Natural killer cell treated with Interleukin-12 subunit alpha and Interleukin-12 subunit beta and Interleukin-15 and Interleukin-18, amount 100 ng/mL, for 72 hours (primary cell): Measurements from ENCODE around the gene RPTOR. TPM values are rescaled to one million over a fixed set of nuclear protein-coding genes. Genes with fewer than 3 reads are reported as not detected.

ENCODE experiments used
- ATAC-seq, 2 donors: fragments of 150-1000 bp; cut with Tn5 transposase in 1 of 2; sonication (Bioruptor Pico), chemical (Tn5 transposase) in 1 of 2; 2 replicates each; pipeline ENCODE4 v1.10.0; 2021
- DNase-seq: peaks from one replicate; pipeline ENCODE4 v3.0.0; 2022; ENCODE audit warnings: low spot score
- H3K27ac Mint-ChIP-seq, 2 donors: 1 replicate in 1 of 2; 2 replicates in 1 of 2; pipeline ENCODE4 v1.8.0; 2022; ENCODE audit warnings: mixed read lengths in 2 of 2, mild to moderate bottlenecking in 1 of 2, moderate library complexity in 1 of 2
- H3K27me3 Mint-ChIP-seq, 2 donors: 1 replicate in 1 of 2; 2 replicates in 1 of 2; pipeline ENCODE4 v1.8.0; 2022; ENCODE audit warnings: mixed read lengths in 2 of 2
- H3K36me3 Mint-ChIP-seq: one replicate; pipeline ENCODE4 v1.8.0; 2022; ENCODE audit warnings: mixed read lengths
- H3K4me1 Mint-ChIP-seq, 2 donors: 1 replicate in 1 of 2; 2 replicates in 1 of 2; pipeline ENCODE4 v1.8.0; 2022; ENCODE audit warnings: low read depth in 2 of 2, mixed read lengths in 2 of 2, mild to moderate bottlenecking in 1 of 2
- H3K4me3 Mint-ChIP-seq: one replicate; pipeline ENCODE4 v1.8.0; 2022; ENCODE audit warnings: mixed read lengths
- H3K9me3 Mint-ChIP-seq: 2 replicates; pipeline ENCODE4 v1.8.0; 2022; ENCODE audit warnings: mixed read lengths
- total RNA-seq, 2 donors: library from RNA; stranded (reverse); gene quantifications; one replicate each; pipeline ENCODE4 v1.2.3, GENCODE V29; 2022

Gene RPTOR
- total RNA-seq, 2 donors from 2014 or later: 44.1 to 92.4 TPM

DNA sequence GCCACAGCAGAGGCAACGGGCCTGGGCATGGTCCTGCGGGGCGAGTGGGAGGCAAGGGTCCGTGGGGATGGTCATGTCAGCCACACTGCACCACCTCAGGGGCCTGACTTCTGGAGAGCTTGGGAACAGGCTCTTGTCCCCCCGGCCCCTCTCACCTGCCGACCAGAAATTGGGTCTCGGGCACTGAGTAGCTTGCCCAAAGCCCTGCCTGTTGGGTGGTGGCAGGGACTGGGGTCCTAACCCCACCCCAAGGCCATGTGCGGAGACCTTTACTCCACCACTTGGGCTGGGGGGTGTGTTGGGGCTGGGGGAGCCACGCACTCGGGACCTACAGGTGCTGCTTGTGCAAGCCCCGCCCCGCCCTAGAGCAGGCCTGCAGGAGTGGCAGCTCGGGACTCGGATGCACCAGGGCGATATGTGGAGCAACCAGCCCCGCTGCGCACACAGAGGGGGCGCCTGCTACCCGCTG is 422.8 kb downstream of the RPTOR start:
- no peak overlapping the region for H3K27ac Mint-ChIP-seq
- no peaks in the 10 kb centered on the region for H3K9me3 Mint-ChIP-seq
- H3K36me3 Mint-ChIP-seq: no peaks in the 10 kb centered on the region

DNA sequence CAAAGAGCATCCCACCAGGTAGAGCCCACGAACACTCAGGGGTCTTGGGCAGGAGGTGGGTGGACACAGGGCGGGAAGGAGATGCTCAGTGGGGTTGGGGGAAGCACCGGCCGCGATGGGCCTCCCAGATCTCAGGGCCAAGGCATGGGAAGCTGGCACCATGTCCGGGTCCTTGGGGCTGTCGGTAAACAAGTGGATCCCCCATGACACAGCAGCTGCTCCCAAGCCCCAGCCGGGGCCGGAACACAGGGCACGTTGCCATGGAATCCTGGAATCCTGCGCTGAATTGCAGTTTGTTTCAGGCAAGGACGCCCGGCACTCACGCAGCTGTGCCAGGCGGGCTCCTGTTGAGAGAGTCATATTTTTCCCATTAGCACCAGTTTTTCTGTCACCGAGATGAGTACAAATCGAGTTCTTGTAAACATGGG is 424.0 kb downstream of the RPTOR start:
- Mint-ChIP-seq H3K27ac (no peak overlapping the region), H3K9me3 (no peaks in the 10 kb centered on the region), H3K4me3 (no peak overlapping the region), H3K4me1 (peaks cover 0 to 5% of the 10 kb centered on the region in 2 donors), H3K36me3 (no peaks in the 10 kb centered on the region), H3K27me3 (no peaks in the 10 kb centered on the region)
- no peak for DNase-seq
- ATAC-seq: no peak

More for the DNA sequence above, 422.8 kb downstream of the RPTOR start:
- ATAC-seq (no peak), DNase-seq (no peak)
- Mint-ChIP-seq H3K4me3 (no peak overlapping the region), H3K4me1 (peaks cover 0 to 5% of the 10 kb centered on the region in 2 donors), H3K27me3 (no peaks in the 10 kb centered on the region)

DNA sequence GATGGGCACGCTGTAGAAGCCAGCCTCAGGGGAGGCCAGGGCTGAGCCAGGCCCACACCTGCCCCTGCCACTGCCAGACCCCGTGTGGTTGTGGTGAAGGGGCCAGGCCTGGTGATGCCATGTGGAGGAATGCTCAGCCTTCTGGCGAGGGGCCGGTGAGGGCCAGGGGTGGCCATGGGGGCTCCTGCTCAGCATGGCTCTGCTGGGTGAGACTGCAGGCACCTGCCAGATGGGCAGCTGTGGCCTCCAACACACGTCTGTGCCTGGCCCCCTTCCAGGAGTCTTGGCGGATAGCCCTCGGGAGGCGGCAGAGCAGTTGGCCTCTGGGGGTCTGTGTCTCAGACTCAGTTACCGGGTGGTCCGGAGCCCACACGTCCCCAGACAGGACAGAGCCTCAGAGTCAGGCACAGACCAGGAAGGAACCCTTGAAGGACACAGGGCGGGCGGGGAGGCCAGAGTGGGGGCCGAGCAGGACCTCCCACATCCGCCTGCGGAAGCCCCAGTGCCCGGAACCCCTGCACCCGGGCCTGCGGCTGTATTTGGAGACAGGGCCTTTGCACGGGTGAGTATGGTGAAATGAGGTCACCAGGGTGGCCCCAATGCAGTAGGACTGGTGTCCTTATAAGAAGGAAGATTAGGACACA is 424.5 kb downstream of the RPTOR start:
- Mint-ChIP-seq H3K4me3 (no peak overlapping the region), H3K4me1 (peaks cover 0 to 5% of the 10 kb centered on the region in 2 donors), H3K9me3 (no peaks in the 10 kb centered on the region), H3K27ac (no peak overlapping the region), H3K36me3 (no peaks in the 10 kb centered on the region), H3K27me3 (no peaks in the 10 kb centered on the region)
- peak; percentile 37 to 61 for ATAC-seq
- DNase-seq: no peak

DNA sequence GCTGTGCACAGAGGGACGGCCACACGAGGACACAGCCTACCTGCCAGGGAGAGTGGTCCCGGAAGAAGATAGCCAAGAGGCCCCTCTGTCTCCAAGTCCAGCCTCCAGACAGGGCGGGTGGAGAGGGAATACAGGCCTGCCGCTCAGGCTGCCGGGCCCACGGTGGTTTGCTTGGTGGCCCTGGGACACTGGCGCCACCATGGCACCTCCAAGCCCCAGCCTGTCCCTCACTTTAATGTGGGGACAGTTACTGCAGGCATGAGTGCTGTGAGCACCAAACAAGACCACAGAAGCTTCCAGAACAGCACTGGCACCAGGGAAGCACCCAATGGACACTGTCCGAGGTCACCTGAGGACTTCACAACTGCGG is 425.0 kb downstream of the RPTOR start:
- Mint-ChIP-seq H3K27me3 (peaks cover 0 to 3% of the 10 kb centered on the region in 2 donors), H3K27ac (no peak overlapping the region), H3K4me3 (no peak overlapping the region), H3K36me3 (no peaks in the 10 kb centered on the region), H3K9me3 (no peaks in the 10 kb centered on the region), H3K4me1 (peaks cover 0 to 5% of the 10 kb centered on the region in 2 donors)
- no peak for DNase-seq
- peak in 1 of 2 donors; percentile 29 for ATAC-seq

DNA sequence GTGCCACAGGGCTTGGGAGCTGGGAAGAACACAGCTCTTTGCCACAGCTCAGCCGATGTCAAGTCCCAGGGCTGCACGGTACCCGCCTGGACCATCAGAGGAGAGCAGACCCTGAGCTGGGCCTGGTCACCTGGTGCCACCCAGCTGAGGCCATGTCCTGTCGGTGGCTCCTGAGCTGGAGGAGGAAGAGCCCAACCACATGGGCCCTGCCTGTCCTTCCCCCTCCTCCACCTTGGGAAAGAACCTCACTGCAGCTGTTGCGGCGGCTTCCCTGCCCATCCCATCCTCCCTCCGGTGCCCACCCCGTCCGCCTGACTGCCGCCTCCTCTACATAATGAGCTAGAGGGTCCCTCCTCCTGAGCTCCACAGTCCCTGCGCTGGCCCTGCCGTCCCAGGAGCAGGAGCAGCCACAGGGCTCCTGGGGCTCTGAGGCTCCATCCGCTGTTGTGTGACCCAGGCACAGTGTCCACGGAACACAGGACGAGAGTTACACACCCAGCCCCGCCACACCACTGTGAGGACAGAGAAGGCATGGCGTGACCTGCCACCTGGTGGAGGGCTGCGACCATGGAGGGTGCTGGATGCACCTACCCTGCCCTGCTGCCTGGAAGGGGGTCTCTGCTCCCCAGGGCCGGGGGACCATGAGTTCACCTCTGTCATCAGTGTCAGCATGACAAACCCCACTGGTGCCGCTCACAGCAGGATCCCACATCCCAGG is 425.6 kb downstream of the RPTOR start:
- H3K36me3 Mint-ChIP-seq: no peaks in the 10 kb centered on the region
- no peak for DNase-seq
- H3K4me1 Mint-ChIP-seq: peaks cover 0 to 5% of the 10 kb centered on the region in 2 donors
- H3K4me3 Mint-ChIP-seq: no peak overlapping the region
- ATAC-seq: peak; percentile 50 to 62
- H3K27ac Mint-ChIP-seq: no peak overlapping the region
- H3K27me3 Mint-ChIP-seq: peaks cover 0 to 3% of the 10 kb centered on the region in 2 donors
- no peaks in the 10 kb centered on the region for H3K9me3 Mint-ChIP-seq

DNA sequence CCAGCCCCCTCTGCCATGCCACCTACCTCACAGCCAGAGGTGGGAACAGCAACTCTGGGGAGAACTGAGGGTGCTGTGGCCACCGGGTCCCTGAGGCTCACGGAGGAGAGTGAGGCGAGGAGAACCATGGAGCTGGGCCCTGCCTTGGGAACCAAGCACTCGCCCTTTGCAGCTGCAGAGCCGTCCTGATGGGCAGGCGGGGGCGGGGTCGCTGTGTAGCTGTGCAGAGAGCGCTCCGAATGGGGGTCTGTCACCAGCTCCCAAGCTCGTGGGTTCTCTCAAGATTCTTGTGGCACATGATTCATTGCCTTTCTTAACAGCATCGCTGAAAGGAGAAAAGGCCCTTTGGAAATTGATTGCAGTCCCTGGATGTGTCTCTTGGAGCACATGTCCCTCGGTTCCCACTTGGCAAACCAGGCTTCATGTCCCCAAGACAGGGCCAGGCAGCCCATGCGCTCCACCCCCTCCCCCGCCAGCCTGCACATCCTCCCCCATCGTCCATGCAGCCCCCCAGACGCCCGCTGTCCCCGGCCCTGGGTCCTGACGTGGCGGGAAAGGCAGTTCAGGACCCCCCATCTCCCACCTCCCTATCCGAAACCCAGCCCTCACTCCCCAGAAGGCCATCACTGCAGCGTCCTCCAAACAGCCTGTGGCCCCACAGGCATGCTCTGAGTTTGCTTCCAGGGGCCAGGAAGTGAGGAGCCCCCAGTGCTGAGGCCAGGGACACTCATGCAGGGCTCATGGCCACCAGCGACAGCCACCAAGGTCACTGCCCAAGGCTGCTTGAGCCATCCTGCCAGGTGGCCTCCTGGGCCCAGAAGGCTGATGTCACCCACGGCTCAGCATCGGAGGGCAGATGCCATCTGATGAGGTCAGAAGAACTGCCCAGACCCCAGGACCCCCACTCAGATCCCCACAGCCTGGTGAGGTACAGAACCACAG is 426.4 kb downstream of the RPTOR start:
- ATAC-seq (no peak), DNase-seq (no peak)
- Mint-ChIP-seq H3K27ac (no peak overlapping the region), H3K9me3 (no peaks in the 10 kb centered on the region), H3K36me3 (no peaks in the 10 kb centered on the region), H3K4me1 (peaks cover 0 to 5% of the 10 kb centered on the region in 2 donors), H3K27me3 (peaks cover 0 to 3% of the 10 kb centered on the region in 2 donors), H3K4me3 (no peak overlapping the region)

DNA sequence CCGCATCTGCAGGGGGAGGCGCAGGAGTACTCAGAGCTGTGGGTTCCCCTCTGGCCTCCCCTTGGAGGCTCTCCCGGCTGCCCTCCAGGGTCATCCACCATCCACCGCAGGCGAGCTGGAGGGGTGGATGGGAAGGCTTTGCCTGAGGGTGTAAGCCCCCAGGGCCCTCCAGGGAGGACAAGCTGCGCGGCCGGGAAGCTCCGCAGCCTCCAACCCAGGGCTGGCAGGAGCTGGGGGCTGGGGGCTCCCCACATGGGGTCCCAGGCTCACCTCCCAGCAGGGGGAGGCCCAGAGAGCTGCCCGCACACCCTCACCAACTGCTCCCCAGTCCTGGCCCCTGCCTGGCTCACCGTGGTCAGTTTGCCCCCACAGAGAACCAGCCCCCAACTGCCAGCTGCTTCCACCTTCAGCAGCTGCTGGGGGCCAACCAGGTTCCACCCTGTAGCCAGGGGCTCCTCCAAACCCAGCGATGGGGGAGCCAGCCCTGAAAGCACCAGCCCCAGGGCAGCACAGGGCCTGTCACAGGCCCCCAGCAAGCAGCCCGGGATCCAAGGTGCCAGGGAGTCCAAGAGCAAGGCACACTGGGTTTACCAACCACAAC is 427.2 kb downstream of the RPTOR start:
- peaks cover 0 to 3% of the 10 kb centered on the region in 2 donors for H3K27me3 Mint-ChIP-seq
- DNase-seq (no peak), ATAC-seq (no peak)
- H3K9me3 Mint-ChIP-seq: no peaks in the 10 kb centered on the region
- no peak overlapping the region for H3K4me3 Mint-ChIP-seq
- no peaks in the 10 kb centered on the region for H3K36me3 Mint-ChIP-seq
- H3K4me1 Mint-ChIP-seq: peaks cover 0 to 5% of the 10 kb centered on the region in 2 donors
- no peak overlapping the region for H3K27ac Mint-ChIP-seq

DNA sequence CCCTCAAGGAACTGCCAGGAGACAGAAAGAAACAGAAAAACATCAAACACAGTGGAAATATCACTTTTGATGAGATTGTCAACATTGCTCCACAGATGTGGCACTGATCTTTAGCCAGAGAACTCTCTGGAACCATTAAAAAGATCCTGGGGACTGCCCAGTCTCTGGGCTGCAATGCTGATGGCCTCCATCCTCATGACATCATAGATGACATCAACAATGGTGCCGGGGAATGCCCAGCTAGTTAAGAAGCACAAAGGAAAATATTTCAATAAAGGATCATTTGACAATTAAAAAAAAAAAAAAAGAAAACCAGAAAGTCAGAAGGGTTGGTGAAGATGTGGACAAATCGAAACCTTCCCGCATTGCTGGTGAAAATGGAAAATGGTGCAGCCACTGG is 432.1 kb downstream of the RPTOR start:
- DNase-seq (no peak), ATAC-seq (no peak)
- Mint-ChIP-seq H3K27me3 (peaks cover 11% of the 10 kb centered on the region in 2 donors), H3K27ac (no peak overlapping the region), H3K4me1 (peaks cover 8 to 11% of the 10 kb centered on the region in 2 donors), H3K4me3 (no peak overlapping the region), H3K9me3 (no peaks in the 10 kb centered on the region), H3K36me3 (no peaks in the 10 kb centered on the region)

DNA sequence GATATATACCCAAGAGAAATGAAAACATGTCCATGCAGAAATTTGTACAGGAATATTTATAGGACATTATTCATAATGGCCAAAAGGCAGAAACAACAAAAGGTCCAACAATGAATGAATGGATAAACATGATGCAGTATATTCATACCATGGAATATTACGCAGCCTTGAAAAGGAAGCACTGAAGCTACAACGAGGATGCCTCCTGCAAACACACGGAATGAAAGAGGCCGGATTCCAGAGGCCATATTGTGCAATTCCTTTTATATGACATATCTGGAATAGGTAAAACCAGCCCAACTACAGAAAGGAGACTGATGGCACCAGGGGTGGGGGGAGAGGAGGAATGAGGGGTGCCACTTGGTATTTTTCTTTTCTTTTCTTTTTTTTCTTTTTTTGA is 432.5 kb downstream of the RPTOR start:
- Mint-ChIP-seq H3K4me3 (no peak overlapping the region), H3K27me3 (peaks cover 11% of the 10 kb centered on the region in 2 donors), H3K9me3 (no peaks in the 10 kb centered on the region), H3K4me1 (peaks cover 8 to 11% of the 10 kb centered on the region in 2 donors), H3K36me3 (no peaks in the 10 kb centered on the region), H3K27ac (no peak overlapping the region)
- ATAC-seq (no peak), DNase-seq (no peak)

DNA sequence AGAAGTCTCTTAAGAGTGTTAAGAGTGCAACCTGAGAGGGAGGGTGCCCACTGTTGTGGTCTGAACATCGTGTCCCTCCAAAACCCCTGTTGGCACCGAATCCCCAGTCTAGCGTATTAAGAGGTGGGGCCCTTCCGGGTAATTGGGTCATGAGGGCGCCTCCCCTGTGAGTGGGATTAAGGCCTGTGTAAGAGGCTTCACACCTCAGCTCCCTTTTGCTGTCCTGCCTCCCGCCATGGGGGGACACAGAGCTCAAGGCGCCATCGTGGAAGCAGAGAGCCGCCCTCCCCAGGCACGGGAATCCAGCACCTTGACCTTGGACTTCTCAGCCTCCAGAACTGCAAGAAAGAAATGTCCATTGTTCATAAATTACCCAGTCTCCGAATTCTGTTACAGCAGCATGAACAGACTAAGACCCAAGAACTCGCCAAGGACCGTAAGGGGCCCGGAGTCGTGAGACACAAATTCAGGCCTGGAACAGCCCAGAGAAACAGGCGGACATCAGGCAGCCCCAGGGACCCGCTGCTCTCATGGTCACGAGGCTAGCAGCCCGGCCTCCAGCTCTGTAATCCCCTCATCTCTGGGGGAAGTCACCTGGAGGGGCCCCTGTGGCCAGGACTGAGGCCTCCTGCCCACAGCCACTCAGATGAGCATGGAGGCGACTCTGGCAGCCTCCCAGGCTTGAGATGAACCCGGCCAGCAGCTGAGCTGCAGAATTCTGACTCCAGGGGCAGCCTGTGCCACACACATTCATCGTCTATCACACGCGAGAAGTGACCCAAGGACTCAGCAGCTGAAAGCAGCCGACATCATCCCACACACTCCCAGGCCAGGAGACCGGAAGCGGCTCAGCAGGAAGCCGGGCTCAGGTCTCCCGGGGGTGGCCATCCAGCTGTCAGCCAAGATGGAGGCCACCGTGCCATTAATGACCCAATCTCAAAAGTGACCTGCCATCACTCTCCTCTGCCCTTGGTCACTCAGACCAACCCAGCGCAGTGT is 434.2 kb downstream of the RPTOR start:
- no peak overlapping the region for H3K27ac Mint-ChIP-seq
- DNase-seq (no peak), ATAC-seq (no peak)
- H3K4me3 Mint-ChIP-seq: no peak overlapping the region
- H3K36me3 Mint-ChIP-seq: no peaks in the 10 kb centered on the region
- peaks cover 8 to 11% of the 10 kb centered on the region in 2 donors for H3K4me1 Mint-ChIP-seq
- H3K27me3 Mint-ChIP-seq: peaks cover 11% of the 10 kb centered on the region in 2 donors
- H3K9me3 Mint-ChIP-seq: no peaks in the 10 kb centered on the region

DNA sequence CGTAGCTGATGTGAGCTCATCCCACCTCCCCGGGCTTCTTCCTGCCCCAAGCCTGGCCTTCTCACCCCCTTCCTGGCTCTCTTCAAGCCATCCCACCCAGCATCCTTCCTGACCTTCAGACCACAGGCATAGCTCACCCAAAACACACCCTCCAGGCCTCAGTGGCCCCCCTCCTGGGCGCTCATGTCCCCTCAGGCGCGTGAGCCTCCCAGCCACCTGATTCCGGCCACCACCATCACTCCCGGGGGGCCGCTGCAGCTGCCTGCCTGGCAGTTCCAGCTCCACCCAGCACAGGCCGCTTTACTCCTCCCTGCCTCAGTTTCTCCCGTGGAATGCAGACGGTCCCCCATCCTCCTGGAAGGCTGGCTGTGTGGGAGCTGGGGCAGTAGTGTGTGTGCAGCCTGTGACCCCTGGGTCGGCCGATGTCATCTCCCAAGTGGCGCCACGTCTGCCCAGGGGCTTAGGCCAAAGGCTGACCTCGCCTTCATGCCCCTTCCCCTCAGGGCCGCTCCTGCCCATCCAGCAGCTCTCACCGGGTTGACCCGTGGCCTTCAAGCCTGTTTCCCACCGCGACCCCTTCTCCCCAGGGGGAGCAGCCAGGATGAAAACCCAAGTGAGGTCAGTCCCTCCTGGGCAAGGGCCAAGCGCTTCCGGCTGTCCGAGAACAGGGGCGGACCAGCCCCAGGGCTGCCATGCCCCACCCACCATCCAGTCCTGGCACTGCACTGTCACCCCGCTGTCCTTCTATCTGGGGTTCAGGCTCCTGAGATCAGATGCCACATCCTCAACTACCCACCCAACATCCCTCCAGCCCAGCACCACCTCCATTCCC is 435.1 kb downstream of the RPTOR start:
- H3K9me3 Mint-ChIP-seq: no peaks in the 10 kb centered on the region
- no peak for DNase-seq
- peak overlapping the region in 1 of 2 donors; percentile 7 for H3K27ac Mint-ChIP-seq
- no peak for ATAC-seq
- H3K36me3 Mint-ChIP-seq: no peaks in the 10 kb centered on the region
- peaks cover 8 to 11% of the 10 kb centered on the region in 2 donors for H3K4me1 Mint-ChIP-seq
- H3K27me3 Mint-ChIP-seq: peaks cover 8 to 11% of the 10 kb centered on the region in 2 donors
- H3K4me3 Mint-ChIP-seq: peak overlapping the region; percentile 55
